Measurements from ENCODE around the gene CYP2A6.
A peak's percentile ranks its signal among the peaks of the same experiment; 100 is the strongest.

The CYP2A6 gene

DNA sequence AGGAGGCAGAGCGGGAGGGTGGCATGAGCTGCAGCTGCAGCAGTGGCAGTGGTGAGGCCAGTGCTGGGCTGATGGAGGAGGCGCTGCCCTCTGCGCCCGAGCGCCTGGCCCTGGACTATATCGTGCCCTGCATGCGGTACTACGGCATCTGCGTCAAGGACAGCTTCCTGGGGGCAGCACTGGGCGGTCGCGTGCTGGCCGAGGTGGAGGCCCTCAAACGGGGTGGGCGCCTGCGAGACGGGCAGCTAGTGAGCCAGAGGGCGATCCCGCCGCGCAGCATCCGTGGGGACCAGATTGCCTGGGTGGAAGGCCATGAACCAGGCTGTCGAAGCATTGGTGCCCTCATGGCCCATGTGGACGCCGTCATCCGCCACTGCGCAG lies 49.3 kb downstream of the CYP2A6 start:
- Histone ChIP-seq H3K27ac (ENCODE audit: low read depth, low read length, poor library complexity, severe bottlenecking) (peak overlapping the region; percentile 67), H3K79me2 (ENCODE audit: insufficient read depth, low read length) (peaks cover 36% of the 10 kb centered on the region), H3K36me3 (ENCODE audit: insufficient read depth, low read length) (peaks cover 37% of the 10 kb centered on the region; the same call in 1 of the 2 replicates), H3K4me2 (ENCODE audit: low read length) (peak overlapping the region; percentile 92), H4K20me1 (ENCODE audit: insufficient read depth, low read length) (no peaks in the 10 kb centered on the region), H3K9me3 (ENCODE audit: low read length) (no peaks in the 10 kb centered on the region), H3F3A (ENCODE audit: insufficient read depth, low read length) (no peaks in the 10 kb centered on the region), H3K9me2 (ENCODE audit: low read depth, low read length) (no peaks in the 10 kb centered on the region), H2AFZ (ENCODE audit: low read length) (no peak overlapping the region), H3K9ac (ENCODE audit: low read length) (peak overlapping the region; percentile 94), H3K4me1 (ENCODE audit: insufficient read depth, low read length, severe bottlenecking) (peaks cover 71% of the 10 kb centered on the region), H3K4me3 (ENCODE audit: low read depth, low read length, poor library complexity, severe bottlenecking) (peak overlapping the region; percentile 92), H3K27me3 (ENCODE audit: insufficient read depth, low read length) (no peaks in the 10 kb centered on the region)
- TF ChIP-seq, protein P1, sequence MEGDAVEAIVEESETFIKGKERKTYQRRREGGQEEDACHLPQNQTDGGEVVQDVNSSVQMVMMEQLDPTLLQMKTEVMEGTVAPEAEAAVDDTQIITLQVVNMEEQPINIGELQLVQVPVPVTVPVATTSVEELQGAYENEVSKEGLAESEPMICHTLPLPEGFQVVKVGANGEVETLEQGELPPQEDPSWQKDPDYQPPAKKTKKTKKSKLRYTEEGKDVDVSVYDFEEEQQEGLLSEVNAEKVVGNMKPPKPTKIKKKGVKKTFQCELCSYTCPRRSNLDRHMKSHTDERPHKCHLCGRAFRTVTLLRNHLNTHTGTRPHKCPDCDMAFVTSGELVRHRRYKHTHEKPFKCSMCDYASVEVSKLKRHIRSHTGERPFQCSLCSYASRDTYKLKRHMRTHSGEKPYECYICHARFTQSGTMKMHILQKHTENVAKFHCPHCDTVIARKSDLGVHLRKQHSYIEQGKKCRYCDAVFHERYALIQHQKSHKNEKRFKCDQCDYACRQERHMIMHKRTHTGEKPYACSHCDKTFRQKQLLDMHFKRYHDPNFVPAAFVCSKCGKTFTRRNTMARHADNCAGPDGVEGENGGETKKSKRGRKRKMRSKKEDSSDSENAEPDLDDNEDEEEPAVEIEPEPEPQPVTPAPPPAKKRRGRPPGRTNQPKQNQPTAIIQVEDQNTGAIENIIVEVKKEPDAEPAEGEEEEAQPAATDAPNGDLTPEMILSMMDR (IDR thresholded peaks at IDR 0.05; ENCODE audit: low read length), result no peak
- TF ChIP-seq EZH2 (IDR thresholded peaks at IDR 0.05; ENCODE audit: borderline replicate concordance, low read length), result no peak

GRCh38 chr19:40800339-40800996 lies 49.8 kb downstream of the CYP2A6 start:
- Histone ChIP-seq H3K36me3 (ENCODE audit: insufficient read depth, low read length) (peaks cover 36% of the 10 kb centered on the region; the same call in 1 of the 2 replicates), H2AFZ (ENCODE audit: low read length) (no peak overlapping the region), H3K4me1 (ENCODE audit: insufficient read depth, low read length, severe bottlenecking) (peaks cover 66% of the 10 kb centered on the region), H3K9ac (ENCODE audit: low read length) (peak overlapping the region; percentile 94), H3K27me3 (ENCODE audit: insufficient read depth, low read length) (no peaks in the 10 kb centered on the region), H4K20me1 (ENCODE audit: insufficient read depth, low read length) (no peaks in the 10 kb centered on the region), H3K9me2 (ENCODE audit: low read depth, low read length) (no peaks in the 10 kb centered on the region), H3K4me2 (ENCODE audit: low read length) (peak overlapping the region; percentile 92), H3K9me3 (ENCODE audit: low read length) (no peaks in the 10 kb centered on the region), H3F3A (ENCODE audit: insufficient read depth, low read length) (no peaks in the 10 kb centered on the region), H3K27ac (ENCODE audit: low read depth, low read length, poor library complexity, severe bottlenecking) (peak overlapping the region; percentile 67), H3K79me2 (ENCODE audit: insufficient read depth, low read length) (peaks cover 36% of the 10 kb centered on the region), H3K4me3 (ENCODE audit: low read depth, low read length, poor library complexity, severe bottlenecking) (peak overlapping the region; percentile 92)
- TF ChIP-seq EZH2 (IDR thresholded peaks at IDR 0.05; ENCODE audit: borderline replicate concordance, low read length), result no peak
- TF ChIP-seq, protein P1 (IDR thresholded peaks at IDR 0.05; ENCODE audit: low read length), result no peak

DNA sequence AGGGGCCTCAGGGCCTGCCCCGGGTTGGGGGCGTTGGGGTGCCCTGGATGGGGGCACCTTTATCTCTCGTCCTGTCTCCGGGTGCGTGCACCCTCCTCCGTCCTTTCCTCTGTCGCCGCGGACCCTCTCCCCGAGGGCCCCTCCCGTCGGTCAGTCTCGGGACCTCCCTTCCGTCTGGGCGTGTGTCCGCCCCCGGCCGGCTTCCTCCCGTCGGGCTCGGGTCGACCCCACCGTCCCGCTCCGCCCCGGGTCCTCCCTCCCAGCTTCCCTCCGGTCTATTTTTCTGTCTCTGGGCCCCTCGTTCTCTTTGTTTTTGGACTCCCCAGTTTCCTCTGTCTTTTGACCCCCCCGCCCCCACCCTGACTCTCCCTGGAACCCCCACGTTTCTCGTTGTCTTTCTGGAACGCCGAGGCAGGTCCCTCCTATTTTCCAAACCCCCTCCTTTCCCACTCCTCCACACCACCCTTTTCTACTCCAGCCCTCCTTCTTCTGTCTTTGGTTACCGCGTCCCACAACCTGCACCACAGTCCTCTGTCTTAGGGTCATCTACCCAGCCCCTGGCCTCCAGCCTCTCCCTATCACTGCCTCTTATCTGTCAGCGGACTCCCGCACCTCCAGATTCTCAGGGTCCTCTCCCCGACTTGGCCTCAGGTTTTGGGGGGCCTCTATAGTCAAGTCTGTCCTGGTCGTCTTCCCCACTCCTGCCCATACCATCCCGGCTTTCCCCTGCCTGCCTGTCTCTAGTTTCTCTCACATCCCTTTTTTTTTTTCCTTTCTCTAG lies 50.5 kb downstream of the CYP2A6 start:
- H3K4me1 ChIP-seq (ENCODE audit: insufficient read depth, low read length, severe bottlenecking), result peaks cover 58% of the 10 kb centered on the region
- no peaks in the 10 kb centered on the region for H3K9me3 ChIP-seq (ENCODE audit: low read length)
- H3K36me3 ChIP-seq (ENCODE audit: insufficient read depth, low read length), result peaks cover 34% of the 10 kb centered on the region; the same call in 1 of the 2 replicates
- peak overlapping the region; percentile 67 for H3K27ac ChIP-seq (ENCODE audit: low read depth, low read length, poor library complexity, severe bottlenecking)
- peak overlapping the region; percentile 94 for H3K9ac ChIP-seq (ENCODE audit: low read length)
- peaks cover 36% of the 10 kb centered on the region for H3K79me2 ChIP-seq (ENCODE audit: insufficient read depth, low read length)
- H2AFZ ChIP-seq (ENCODE audit: low read length), result no peak overlapping the region
- H3K4me2 ChIP-seq (ENCODE audit: low read length), result peak overlapping the region; percentile 92
- H3K4me3 ChIP-seq (ENCODE audit: low read depth, low read length, poor library complexity, severe bottlenecking), result peak overlapping the region; percentile 92
- no peaks in the 10 kb centered on the region for H3K9me2 ChIP-seq (ENCODE audit: low read depth, low read length)
- H3F3A ChIP-seq (ENCODE audit: insufficient read depth, low read length), result no peaks in the 10 kb centered on the region
- no peaks in the 10 kb centered on the region for H3K27me3 ChIP-seq (ENCODE audit: insufficient read depth, low read length)
- H4K20me1 ChIP-seq (ENCODE audit: insufficient read depth, low read length), result no peaks in the 10 kb centered on the region
- no peak for TF ChIP-seq EZH2 (IDR thresholded peaks at IDR 0.05; ENCODE audit: borderline replicate concordance, low read length)
